HepG2 (cell line): ENCODE results near the gene ASCL2.

Source experiments
- PCBP1 ChIP-seq: fragments of 200-400 bp; formaldehyde crosslinking; IDR thresholded peaks from 2 replicates; pipeline ENCODE4 v1.6.1; 2017; ENCODE audit warnings: mild to moderate bottlenecking, low read depth, low read length, borderline replicate concordance
- ZNF335 ChIP-seq: sonication (generic); formaldehyde crosslinking; IDR thresholded peaks from 2 replicates; pipeline ENCODE4 v1.4.0; 2020; ENCODE audit warnings: missing genetic modification reagents

- TF ChIP-seq ZNF335 (CRISPR knock-in tag) = no peak
- no peak for TF ChIP-seq PCBP1
Measured at GRCh38 chr11:2247496-2247895, 22.9 kb downstream of the ASCL2 start.
